Measurements from ENCODE around the gene GIGYF2.
"Not testable (repeated sequence)": the region's sequence is repeated elsewhere in the genome, so short reads cannot be mapped to it uniquely, and the experiment has no call there.

Gene GIGYF2

GRCh38 chr2:232700154-232700553, 3.0 kb downstream of the GIGYF2 start:
- TF ChIP-seq CTCF (conservative IDR thresholded peaks at IDR 0.05; ENCODE audit: low read depth, low read length), result no peak
- no peak overlapping the region for H3K4me3 ChIP-seq (ENCODE audit: low read length)
- no peak for DNase-seq (ENCODE audit: low read depth)

GRCh38 chr2:232707076-232707475, 9.9 kb downstream of the GIGYF2 start:
- no peak for DNase-seq (ENCODE audit: low read depth)
- H3K4me3 ChIP-seq (ENCODE audit: low read length), result no peak overlapping the region
- no peak for TF ChIP-seq CTCF (conservative IDR thresholded peaks at IDR 0.05; ENCODE audit: low read depth, low read length)

- no peak overlapping the region for H3K4me3 ChIP-seq (ENCODE audit: low read length)
- no peak for TF ChIP-seq CTCF (conservative IDR thresholded peaks at IDR 0.05; ENCODE audit: low read depth, low read length)
- DNase-seq (ENCODE audit: low read depth), result no peak
Measured at GRCh38 chr2:232713505-232713904, 16.4 kb downstream of the GIGYF2 start.

- TF ChIP-seq CTCF (conservative IDR thresholded peaks at IDR 0.05; ENCODE audit: low read depth, low read length), result no peak
- no peak for DNase-seq (ENCODE audit: low read depth)
- no peak overlapping the region for H3K4me3 ChIP-seq (ENCODE audit: low read length)
Measured at GRCh38 chr2:232714969-232715368, 17.8 kb downstream of the GIGYF2 start.

- not testable (repeated sequence) for DNase-seq (ENCODE audit: low read depth); H3K4me3 ChIP-seq (ENCODE audit: low read length)
Measured at GRCh38 chr2:232720056-232720455, 22.9 kb downstream of the GIGYF2 start.

GRCh38 chr2:232721261-232721660, 24.1 kb downstream of the GIGYF2 start:
- no peak for DNase-seq (ENCODE audit: low read depth)
- no peak overlapping the region for H3K4me3 ChIP-seq (ENCODE audit: low read length)
- TF ChIP-seq CTCF (conservative IDR thresholded peaks at IDR 0.05; ENCODE audit: low read depth, low read length), result no peak

GRCh38 chr2:232721882-232722281, 24.8 kb downstream of the GIGYF2 start:
- TF ChIP-seq CTCF (conservative IDR thresholded peaks at IDR 0.05; ENCODE audit: low read depth, low read length), result no peak
- no peak overlapping the region for H3K4me3 ChIP-seq (ENCODE audit: low read length)
- DNase-seq (ENCODE audit: low read depth), result no peak

GRCh38 chr2:232723027-232723426, 25.9 kb downstream of the GIGYF2 start:
- no peak for DNase-seq (ENCODE audit: low read depth)
- no peak for TF ChIP-seq CTCF (conservative IDR thresholded peaks at IDR 0.05; ENCODE audit: low read depth, low read length)
- no peak overlapping the region for H3K4me3 ChIP-seq (ENCODE audit: low read length)
